SK-N-SH treated with all-trans-retinoic acid at 6 μM for 48 hours (cell line): ENCODE results near the gene CWF19L2.

Experiments
- ATAC-seq: fragments of 200-7000 bp; cut with Tn5 transposase; 3 replicates; pipeline ENCODE4 v1.9.1; 2020; ENCODE audit warnings: mild to moderate bottlenecking, moderate library complexity
- ARNTL ChIP-seq: fragments of 450-650 bp; formaldehyde crosslinking; IDR thresholded peaks from 2 replicates; pipeline ENCODE4 v1.5.0; 2020; ENCODE audit warnings: low read depth, mild to moderate bottlenecking, moderate library complexity, borderline replicate concordance
- BACH2 ChIP-seq: fragments of 250-450 bp; sonication (Bioruptor Pico); IDR thresholded peaks from 2 replicates; pipeline ENCODE4 v1.9.0; 2021; ENCODE audit warnings: mild to moderate bottlenecking, borderline replicate concordance
- CREB5 ChIP-seq: fragments of 250-450 bp; sonication (Bioruptor Pico); IDR thresholded peaks from 2 replicates; pipeline ENCODE4 v1.5.1; 2020; ENCODE audit warnings: low read depth, mild to moderate bottlenecking, moderate library complexity
- CSDC2 ChIP-seq: fragments of 250-450 bp; sonication (Bioruptor Pico); IDR thresholded peaks from 2 replicates; pipeline ENCODE4 v1.5.0; 2020; ENCODE audit warnings: mild to moderate bottlenecking, moderate library complexity
- CSRNP3 ChIP-seq: fragments of 250-450 bp; sonication (Bioruptor Pico); IDR thresholded peaks from 2 replicates; pipeline ENCODE4 v1.5.1; 2021; ENCODE audit warnings: mild to moderate bottlenecking, moderate library complexity
- ESRRG ChIP-seq: fragments of 250-450 bp; sonication (Bioruptor Pico); IDR thresholded peaks from 2 replicates; pipeline ENCODE4 v1.6.1; 2021; ENCODE audit warnings: mild to moderate bottlenecking
- ISL1 ChIP-seq: fragments of 250-450 bp; sonication (Bioruptor Pico); IDR thresholded peaks from 2 replicates; pipeline ENCODE4 v2.1.2; 2022; ENCODE audit warnings: mild to moderate bottlenecking, moderate library complexity
- OSR1 ChIP-seq: fragments of 250-450 bp; sonication (Bioruptor Pico); IDR thresholded peaks from 2 replicates; pipeline ENCODE4 v1.8.0; 2022; ENCODE audit warnings: moderate library complexity, mild to moderate bottlenecking, inconsistent platforms
- PATZ1 ChIP-seq: fragments of 250-450 bp; sonication (Bioruptor Pico); IDR thresholded peaks from 2 replicates; pipeline ENCODE4 v1.8.0; 2020; ENCODE audit warnings: mild to moderate bottlenecking, moderate library complexity, borderline replicate concordance
- POU6F1 ChIP-seq: fragments of 250-450 bp; sonication (Bioruptor Pico); IDR thresholded peaks from 2 replicates; pipeline ENCODE4 v1.8.0; 2021; ENCODE audit warnings: low read depth, mild to moderate bottlenecking, moderate library complexity, borderline replicate concordance
- PPARA ChIP-seq: fragments of 250-450 bp; sonication (Bioruptor Pico); IDR thresholded peaks from 2 replicates; pipeline ENCODE4 v1.5.0; 2020; ENCODE audit warnings: mild to moderate bottlenecking, borderline replicate concordance
- RARB ChIP-seq: fragments of 250-450 bp; sonication (Bioruptor Pico); IDR thresholded peaks from 2 replicates; pipeline ENCODE4 v1.8.0; 2021; ENCODE audit warnings: mild to moderate bottlenecking, moderate library complexity
- TCF4 ChIP-seq: fragments of 250-450 bp; sonication (Bioruptor Pico); IDR thresholded peaks from 2 replicates; pipeline ENCODE4 v1.8.0; 2021; ENCODE audit warnings: mild to moderate bottlenecking, moderate library complexity, borderline replicate concordance
- TOX ChIP-seq: fragments of 250-450 bp; sonication (Bioruptor Pico); IDR thresholded peaks from 2 replicates; pipeline ENCODE4 v1.8.0; 2021; ENCODE audit warnings: mild to moderate bottlenecking, moderate library complexity, borderline replicate concordance
- TSHZ2 ChIP-seq: fragments of 250-450 bp; sonication (Bioruptor Pico); IDR thresholded peaks from 2 replicates; pipeline ENCODE4 v1.5.0; 2020; ENCODE audit warnings: mild to moderate bottlenecking, moderate library complexity
- ZC3H10 ChIP-seq: fragments of 250-450 bp; sonication (Bioruptor Pico); IDR thresholded peaks from 2 replicates; pipeline ENCODE4 v1.5.1; 2021; ENCODE audit warnings: mild to moderate bottlenecking, moderate library complexity
- ZFP3 ChIP-seq: fragments of 250-450 bp; sonication (Bioruptor Pico); IDR thresholded peaks from 2 replicates; pipeline ENCODE4 v1.5.0; 2020; ENCODE audit warnings: mild to moderate bottlenecking, moderate library complexity
- ZFP30 ChIP-seq: fragments of 450-650 bp; formaldehyde crosslinking; IDR thresholded peaks from 2 replicates; pipeline ENCODE4 v1.5.0; 2022; ENCODE audit warnings: mild to moderate bottlenecking, moderate library complexity
- ZNF565 ChIP-seq: fragments of 450-650 bp; formaldehyde crosslinking; conservative IDR thresholded peaks from 2 replicates; pipeline ENCODE4 v1.5.0; 2020; ENCODE audit warnings: low read depth, mild to moderate bottlenecking, moderate library complexity
- ZNF70 ChIP-seq: fragments of 450-650 bp; formaldehyde crosslinking; IDR thresholded peaks from 2 replicates; pipeline ENCODE4 v1.5.0; 2020; ENCODE audit warnings: mild to moderate bottlenecking, moderate library complexity
- ZNF8 ChIP-seq: fragments of 450-650 bp; formaldehyde crosslinking; IDR thresholded peaks from 2 replicates; pipeline ENCODE4 v1.5.0; 2020; ENCODE audit warnings: mild to moderate bottlenecking, moderate library complexity

Gene CWF19L2

DNA sequence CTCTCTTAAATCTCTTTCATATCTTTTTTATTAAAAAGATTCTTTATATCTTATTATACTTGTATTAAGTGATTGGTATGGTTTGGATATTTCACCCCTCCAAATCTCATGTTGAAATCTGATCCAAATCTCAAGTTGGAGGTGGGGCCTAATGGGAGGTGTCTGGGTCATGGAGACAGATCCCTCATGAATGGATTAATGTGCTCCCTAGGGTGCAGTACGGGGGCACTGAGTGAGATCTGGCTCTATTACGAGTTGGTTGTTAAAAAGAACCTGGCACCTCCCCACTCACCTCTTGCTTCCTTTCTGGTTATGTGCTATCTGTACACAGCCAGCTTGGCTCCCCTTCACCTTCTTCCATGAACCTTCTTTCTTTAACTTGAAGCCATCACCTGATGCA is 149.6 kb downstream of the CWF19L2 start (continued):
- no peak for TF ChIP-seq RARB (CRISPR knock-in tag)
- no peak for TF ChIP-seq TSHZ2 (CRISPR knock-in tag)
- TF ChIP-seq ZFP30 (CRISPR knock-in tag) = no peak
- TF ChIP-seq OSR1 (CRISPR knock-in tag) = no peak
- TF ChIP-seq BACH2 (CRISPR knock-in tag) = no peak
- TF ChIP-seq, all 23 proteins: peak for 0

DNA sequence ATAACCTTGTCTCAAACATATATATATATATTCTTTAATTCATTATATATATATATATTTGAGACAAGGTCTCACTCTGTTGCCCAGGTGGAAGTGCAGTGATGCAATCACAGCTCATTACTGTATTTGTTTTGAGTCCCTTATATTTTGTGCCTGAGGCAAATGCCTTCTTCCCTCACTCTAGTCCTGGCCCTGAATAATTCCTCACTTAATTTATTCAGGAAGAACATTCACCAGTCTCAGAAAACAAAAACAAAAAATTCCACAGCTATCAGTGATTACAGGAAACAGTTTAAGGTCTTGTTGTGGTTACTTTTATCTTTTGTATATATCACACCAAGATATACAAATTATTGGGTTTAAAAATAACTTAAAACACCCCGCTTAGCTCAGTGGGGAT is 155.7 kb downstream of the CWF19L2 start:
- TF ChIP-seq ZNF70 (CRISPR knock-in tag) (no peak), ZFP3 (CRISPR knock-in tag) (no peak), ZNF565 (CRISPR knock-in tag) (no peak), RARB (CRISPR knock-in tag) (no peak), ISL1 (CRISPR knock-in tag) (no peak), TSHZ2 (CRISPR knock-in tag) (no peak), POU6F1 (CRISPR knock-in tag) (no peak), PPARA (CRISPR knock-in tag) (no peak), CSDC2 (CRISPR knock-in tag) (no peak), CSRNP3 (no peak), ZFP30 (CRISPR knock-in tag) (no peak), TCF4 (CRISPR knock-in tag) (no peak), ARNTL (no peak), TOX (CRISPR knock-in tag) (no peak), PATZ1 (CRISPR knock-in tag) (no peak), ZNF8 (CRISPR knock-in tag) (no peak)
- ATAC-seq = no peak

GRCh38 chr11:107293677-107294344 is 163.8 kb downstream of the CWF19L2 start:
- no peak for ATAC-seq
- TF ChIP-seq TCF4 (CRISPR knock-in tag) (no peak), ESRRG (no peak), ZNF565 (CRISPR knock-in tag) (no peak), POU6F1 (CRISPR knock-in tag) (no peak), PATZ1 (CRISPR knock-in tag) (no peak), PPARA (CRISPR knock-in tag) (no peak), CREB5 (CRISPR knock-in tag) (no peak), ZC3H10 (no peak), TOX (CRISPR knock-in tag) (no peak), ARNTL (no peak)
